Upper lobe of left lung (tissue), 6 donors: Measurements from ENCODE around the gene SLC25A42. TPM values are rescaled to one million over a fixed set of nuclear protein-coding genes. Genes with fewer than 3 reads are reported as not detected.

Experiments used
- ATAC-seq, 2 donors: fragments of 200-7000 bp; cut with Tn5 transposase; one replicate each; pipeline ENCODE4 v1.9.1; 2022; ENCODE audit warnings: mild to moderate bottlenecking in 2 of 2, moderate library complexity in 2 of 2; ENCODE audit not compliant: low FRiP score in 2 of 2
- DNase-seq, 2 donors: peaks; one replicate each; pipeline ENCODE4 v3.0.0-alpha.2; 2019 to 2020
- H3K27ac ChIP-seq, 4 donors: fragments of 200-600 bp; sonication (generic); one replicate each; pipeline ENCODE4 v1.5.1; 2016 to 2019
- H3K27me3 ChIP-seq, 4 donors: fragments of 200-600 bp; sonication (generic); one replicate each; pipeline ENCODE4 v1.5.1; 2017 to 2019
- H3K36me3 ChIP-seq, 4 donors: fragments of 200-600 bp; sonication (generic); one replicate each; pipeline ENCODE4 v1.5.1; 2016 to 2019
- H3K4me1 ChIP-seq, 4 donors: fragments of 200-600 bp; sonication (generic); one replicate each; pipeline ENCODE4 v1.5.1; 2018 to 2019
- H3K4me3 ChIP-seq, 4 donors: fragments of 200-600 bp; sonication (generic); one replicate each; pipeline ENCODE4 v1.5.1; 2017 to 2019; ENCODE audit warnings: mild to moderate bottlenecking in 2 of 4, moderate library complexity in 1 of 4
- H3K9me3 ChIP-seq, 4 donors: fragments of 200-600 bp; sonication (generic); one replicate each; pipeline ENCODE4 v1.5.1; 2018 to 2019
- CTCF ChIP-seq, 6 experiments: fragments of 450-650 bp in 4 of 6; fragments of 200-600 bp in 2 of 6; sonication (generic) in 2 of 6; IDR thresholded peaks; one replicate each; pipeline ENCODE4 v1.5.1; 2016 to 2019; ENCODE audit warnings: antibody characterized with exemption in 6 of 6
- EP300 ChIP-seq, 4 donors: sonication (generic); formaldehyde crosslinking; IDR thresholded peaks; one replicate each; pipeline ENCODE4 v1.5.1; 2017; ENCODE audit warnings: antibody characterized with exemption in 4 of 4, control low read depth in 2 of 4
- POLR2A ChIP-seq, 4 donors: fragments of 450-650 bp; IDR thresholded peaks; one replicate each; pipeline ENCODE4 v1.5.1; 2016 to 2017; ENCODE audit warnings: antibody characterized with exemption in 4 of 4, mild to moderate bottlenecking in 2 of 4
- POLR2AphosphoS5 ChIP-seq, 2 donors: sonication (generic); formaldehyde crosslinking; IDR thresholded peaks; one replicate each; pipeline ENCODE4 v1.5.1; 2017; ENCODE audit warnings: antibody characterized with exemption in 2 of 2
- WGBS, 2 donors: methylation state at CpG; one replicate each; pipeline ENCODE4 v1.1.5; 2017 to 2018; 5-methylcytosine and 5-hydroxymethylcytosine counted together
- total RNA-seq, 6 donors: library from RNA; depleted of rRNA in 4 of 6; stranded (reverse); fragments of >200 nt in 4 of 6; gene quantifications; one replicate each; pipeline versions ENCODE4 v1.1.0 to v1.2.1, GENCODE V29; 2016 to 2021
- donor health status: DM: no; HTN: no; CAD: no; lungs with moderate emphysema.
- donor health status: DM: no; HTN: yes; CAD: no; lungs with severe emphysema.

The SLC25A42 gene
- total RNA-seq, 6 donors from 2014 or later = 5.6 to 23.0 (median 13.6) TPM

DNA sequence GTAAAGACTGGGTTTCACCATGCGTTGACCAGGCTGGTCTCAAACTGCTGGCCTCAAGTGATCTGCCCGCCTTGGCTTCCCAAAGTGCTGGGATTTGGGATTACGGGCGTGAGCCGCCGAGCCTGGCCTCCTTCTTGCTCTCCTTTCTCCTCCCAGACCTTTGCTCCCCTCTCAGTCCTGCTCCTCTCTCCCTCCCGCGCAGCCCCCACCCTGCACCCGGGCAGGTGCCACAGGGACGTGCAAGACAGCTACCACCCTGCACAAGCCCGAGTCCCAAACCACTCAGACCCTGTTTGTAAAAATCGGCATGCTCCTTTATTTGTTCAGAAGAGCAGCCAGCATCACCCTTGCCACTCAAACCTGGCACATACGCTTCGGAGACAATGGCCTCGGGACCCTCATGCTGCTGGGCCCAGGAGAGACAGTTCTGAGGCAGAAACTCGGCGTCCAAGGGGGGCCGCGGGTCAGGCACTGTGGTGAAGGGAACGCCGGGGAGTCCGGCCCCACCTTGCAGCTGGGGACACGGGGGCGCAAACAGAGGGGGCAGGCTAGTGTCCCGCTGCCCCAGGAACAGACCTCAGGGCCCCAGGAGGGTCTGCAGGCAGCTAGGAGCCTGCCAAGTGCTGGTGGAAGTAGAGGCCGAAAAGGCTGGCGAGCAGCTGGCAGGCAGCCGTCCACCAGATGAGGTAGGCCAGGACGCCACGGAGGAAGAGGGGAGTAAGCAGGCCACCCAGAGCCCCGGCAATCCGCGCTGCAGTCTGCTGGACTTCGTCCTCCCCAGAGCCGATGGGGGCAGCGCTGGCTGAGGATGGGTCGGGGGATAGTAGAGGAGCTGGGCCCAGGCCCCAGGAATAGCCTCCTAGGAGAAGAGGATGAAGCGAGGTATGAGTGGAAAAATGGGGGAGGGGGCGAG, 55.8 kb downstream of the SLC25A42 start:
- Histone ChIP-seq H3K27me3 (no peaks in the 10 kb centered on the region), H3K36me3 (peaks cover 0 to 20% (median 9%) of the 10 kb centered on the region in 4 donors), H3K4me1 (no peaks in the 10 kb centered on the region), H3K4me3 (no peak overlapping the region), H3K27ac (no peak overlapping the region), H3K9me3 (no peaks in the 10 kb centered on the region)
- WGBS, 2 donors = 93 to 97% methylated on average over 34 to 38 of the region's 39 CpGs
- ATAC-seq (peak in 1 of 2 donors; percentile 27), DNase-seq (peak in 1 of 2 donors; percentile 55)
- TF ChIP-seq POLR2A (IDR thresholded peaks at IDR 0.05) (no peak), CTCF (IDR thresholded peaks at IDR 0.05) (no peak), EP300 (IDR thresholded peaks at IDR 0.05) (no peak), POLR2AphosphoS5 (IDR thresholded peaks at IDR 0.05) (no peak)

- no peaks in the 10 kb centered on the region for H3K9me3 ChIP-seq
- no peak overlapping the region for H3K4me3 ChIP-seq
- ATAC-seq = peak; percentile 25 to 56
- no peak overlapping the region for H3K27ac ChIP-seq
- H3K4me1 ChIP-seq = no peaks in the 10 kb centered on the region
- 64 to 79% methylated on average over 25 to 39 of the region's 39 CpGs for WGBS, 2 donors
- no peaks in the 10 kb centered on the region for H3K27me3 ChIP-seq
- no peak for TF ChIP-seq POLR2A (IDR thresholded peaks at IDR 0.05)
- no peak for TF ChIP-seq POLR2AphosphoS5 (IDR thresholded peaks at IDR 0.05)
- no peak for TF ChIP-seq EP300 (IDR thresholded peaks at IDR 0.05)
- TF ChIP-seq CTCF (IDR thresholded peaks at IDR 0.05) = no peak
- DNase-seq = no peak
- peaks cover 0 to 20% (median 9%) of the 10 kb centered on the region in 4 donors for H3K36me3 ChIP-seq
These were observed 56.8 kb downstream of the SLC25A42 start for GRCh38 chr19:19120308-19121231.

- no peak overlapping the region for H3K27ac ChIP-seq
- ATAC-seq (peak in 1 of 2 donors; percentile 24), DNase-seq (no peak)
- TF ChIP-seq POLR2A (IDR thresholded peaks at IDR 0.05) (no peak), POLR2AphosphoS5 (IDR thresholded peaks at IDR 0.05) (no peak), EP300 (IDR thresholded peaks at IDR 0.05) (no peak), CTCF (IDR thresholded peaks at IDR 0.05) (no peak)
- H3K9me3 ChIP-seq = no peaks in the 10 kb centered on the region
- 81 to 93% methylated on average over 2 to 10 of the region's 10 CpGs for WGBS, 2 donors
- peaks cover 0 to 20% (median 9%) of the 10 kb centered on the region in 4 donors for H3K36me3 ChIP-seq
- no peaks in the 10 kb centered on the region for H3K4me1 ChIP-seq
- H3K4me3 ChIP-seq = no peak overlapping the region
- no peaks in the 10 kb centered on the region for H3K27me3 ChIP-seq
These were observed 57.6 kb downstream of the SLC25A42 start for GRCh38 chr19:19121371-19121770.

DNA sequence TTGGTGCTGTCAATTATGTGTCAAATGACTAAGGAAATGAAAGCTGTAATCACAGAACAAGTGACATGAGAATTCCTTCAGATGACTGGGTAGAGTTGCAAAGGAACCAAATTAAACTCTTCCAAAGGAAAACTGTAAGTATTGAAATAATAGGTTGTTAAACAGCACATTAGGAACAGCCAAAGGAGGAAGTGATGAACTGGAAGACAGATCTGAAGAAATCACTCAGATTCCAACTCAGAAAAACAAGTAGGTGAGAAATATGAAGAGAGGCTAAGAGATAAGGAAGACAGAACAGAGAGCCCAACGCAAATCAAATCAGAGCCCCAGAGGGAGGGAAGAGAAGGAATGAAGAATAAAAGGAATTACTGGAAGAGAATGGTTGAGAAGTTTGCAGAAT, 59.1 kb downstream of the SLC25A42 start:
- Histone ChIP-seq H3K9me3 (no peaks in the 10 kb centered on the region), H3K36me3 (peaks cover 0 to 20% (median 9%) of the 10 kb centered on the region in 4 donors), H3K27me3 (no peaks in the 10 kb centered on the region), H3K4me1 (no peaks in the 10 kb centered on the region), H3K4me3 (no peak overlapping the region), H3K27ac (no peak overlapping the region)
- no peak for TF ChIP-seq POLR2AphosphoS5 (IDR thresholded peaks at IDR 0.05)
- TF ChIP-seq CTCF (IDR thresholded peaks at IDR 0.05) = no peak
- no peak for TF ChIP-seq POLR2A (IDR thresholded peaks at IDR 0.05)
- no peak for TF ChIP-seq EP300 (IDR thresholded peaks at IDR 0.05)
- DNase-seq (no peak), ATAC-seq (no peak)
- 94 to 100% methylated on average over 1 of the region's 1 CpG for WGBS, 2 donors
